Keratinocyte (primary cell): Measurements from ENCODE around the gene CRB2. TPM values are rescaled to one million over a fixed set of nuclear protein-coding genes. Genes with fewer than 3 reads are reported as not detected.

ENCODE experiments used
- DNase-seq: peaks from one replicate; pipeline ENCODE4 v3.0.0-alpha.2; 2011; ENCODE audit warnings: low read depth, missing footprints, low spot score
- FAIRE-seq: peaks from 2 replicates; lab custom pipeline; 2011; peaks lifted over from hg19 to GRCh38; lab: Jason Lieb, UNC
- H2AFZ ChIP-seq: 2 replicates; pipeline ENCODE4 v1.6.0; 2012; ENCODE audit warnings: low read length, control low read depth, inconsistent platforms; ENCODE audit not compliant: control insufficient read depth
- H3K27ac ChIP-seq: 2 replicates; pipeline ENCODE4 v1.5.1; 2011; ENCODE audit warnings: low read length; ENCODE audit not compliant: control insufficient read depth, insufficient read depth
- H3K27me3 ChIP-seq: 3 replicates; pipeline ENCODE4 v1.6.0; 2011; ENCODE audit warnings: low read length; ENCODE audit not compliant: control insufficient read depth, insufficient read depth; ENCODE audit errors: extremely low read depth
- H3K36me3 ChIP-seq, 2 experiments: 2 replicates in 1 of 2; 3 replicates in 1 of 2; pipeline ENCODE4 v1.5.1; 2011; ENCODE audit warnings: low read length in 2 of 2, mild to moderate bottlenecking in 1 of 2; ENCODE audit not compliant: control insufficient read depth in 2 of 2, insufficient read depth in 2 of 2; ENCODE audit errors: extremely low read depth in 1 of 2
- H3K4me1 ChIP-seq: 3 replicates; pipeline ENCODE4 v1.5.1; 2011; ENCODE audit warnings: low read length; ENCODE audit not compliant: control insufficient read depth, insufficient read depth; ENCODE audit errors: extremely low read depth
- H3K4me2 ChIP-seq: 3 replicates; pipeline ENCODE4 v1.6.0; 2011; ENCODE audit warnings: low read depth, low read length; ENCODE audit not compliant: control insufficient read depth, insufficient read depth; ENCODE audit errors: extremely low read depth
- H3K4me3 ChIP-seq, 3 experiments: fragments of 200-600 bp in 1 of 3; sonication (generic) in 1 of 3; 2 replicates in 2 of 3; 3 replicates in 1 of 3; pipeline ENCODE4 v1.5.1; 2011 to 2016; ENCODE audit warnings: low read length in 3 of 3, mild to moderate bottlenecking in 3 of 3, control low read depth in 2 of 3, inconsistent platforms in 1 of 3, low read depth in 1 of 3, mixed read lengths in 1 of 3, mixed run types in 1 of 3, moderate library complexity in 1 of 3; ENCODE audit not compliant: control insufficient read depth in 2 of 3, insufficient read depth in 2 of 3; ENCODE audit errors: extremely low read depth in 1 of 3
- H3K79me2 ChIP-seq: 2 replicates; pipeline ENCODE4 v1.6.0; 2012; ENCODE audit warnings: low read length; ENCODE audit not compliant: control insufficient read depth, insufficient read depth
- H3K9ac ChIP-seq: 3 replicates; pipeline ENCODE4 v1.6.0; 2011; ENCODE audit warnings: low read length; ENCODE audit not compliant: control insufficient read depth, insufficient read depth; ENCODE audit errors: extremely low read depth
- H3K9me1 ChIP-seq: 3 replicates; pipeline ENCODE4 v1.6.0; 2011; ENCODE audit warnings: low read length; ENCODE audit not compliant: control insufficient read depth, insufficient read depth; ENCODE audit errors: extremely low read depth
- H3K9me3 ChIP-seq: 2 replicates; pipeline ENCODE4 v1.5.1; 2012; ENCODE audit warnings: low read depth, low read length; ENCODE audit not compliant: control insufficient read depth
- H4K20me1 ChIP-seq: 3 replicates; pipeline ENCODE4 v1.6.0; 2011; ENCODE audit warnings: low read length; ENCODE audit not compliant: control insufficient read depth, insufficient read depth; ENCODE audit errors: extremely low read depth
- CTCF ChIP-seq, 3 experiments: IDR thresholded peaks in 1 of 3; conservative IDR thresholded peaks in 1 of 3; optimal IDR thresholded peaks in 1 of 3; 2 replicates in 2 of 3; 3 replicates in 1 of 3; pipeline versions ENCODE3 to v1.5.1; 2011; ENCODE audit warnings: low read length in 3 of 3, mild to moderate bottlenecking in 3 of 3, moderate library complexity in 2 of 3, control low read depth in 1 of 3, inconsistent platforms in 1 of 3; ENCODE audit not compliant: insufficient read depth in 2 of 3; ENCODE audit errors: extremely low read depth in 1 of 3
- EZH2 ChIP-seq: IDR thresholded peaks from one replicate; pipeline ENCODE4 v1.6.1; 2012; ENCODE audit warnings: inconsistent platforms, mild to moderate bottlenecking, low read length, moderate library complexity
- dilution Hi-C: fragments of 300-500 bp; cut with MboI; formaldehyde crosslinking; loops from one replicate; pipeline ENCODE4 v1.7.0; 2020; ENCODE audit warnings: low sequenced_read_pairs; ENCODE audit not compliant: extremely low pct_ligation_motif_present
- polyA plus RNA-seq, 5 experiments: library from polyadenylated mRNA; depleted of rRNA in 3 of 5; stranded (reverse) in 3 of 5; stranded (forward) in 1 of 5; unstranded in 1 of 5; fragments of >200 nt; gene quantifications; 1 replicate in 1 of 5; 2 replicates in 3 of 5; 3 replicates in 1 of 5; pipeline versions ENCODE4 v1.2.1 to v1.2.3, GENCODE V29; 2011 to 2012; ENCODE audit warnings: missing spikeins in 2 of 5, low read depth in 1 of 5, low replicate concordance in 1 of 5

The CRB2 gene
- polyA plus RNA-seq, 1 donor (not counting 4 experiments of a cell fraction or from before 2014, with no cell fraction given) = not detected

GRCh38 chr9:123418506-123418905 is 62.5 kb downstream of the CRB2 start:
- no peak for TF ChIP-seq EZH2
- TF ChIP-seq CTCF (optimal IDR thresholded peaks at IDR 0.05 in 1 of 3, IDR thresholded peaks at IDR 0.05 in 1 of 3, conservative IDR thresholded peaks at IDR 0.05 in 1 of 3; ENCODE audit: extremely low read depth in 1 of 3, insufficient read depth in 2 of 3, low read length in 3 of 3) = no peak
- no peak overlapping the region for H2AFZ ChIP-seq
- no peaks in the 10 kb centered on the region for H3K79me2 ChIP-seq
- H3K27me3 ChIP-seq = no peaks in the 10 kb centered on the region
- H3K4me1 ChIP-seq = no peaks in the 10 kb centered on the region
- no peak overlapping the region for H3K4me3 ChIP-seq
- no peak overlapping the region for H3K4me2 ChIP-seq
- H4K20me1 ChIP-seq = no peaks in the 10 kb centered on the region
- FAIRE-seq (no peak), DNase-seq (no peak)
- no peak overlapping the region for H3K9ac ChIP-seq
- no peak overlapping the region for H3K27ac ChIP-seq
- dilution Hi-C loops = no loop called here
- H3K9me1 ChIP-seq = no peaks in the 10 kb centered on the region
- H3K36me3 ChIP-seq = no peaks in the 10 kb centered on the region
- H3K9me3 ChIP-seq = no peaks in the 10 kb centered on the region

DNA sequence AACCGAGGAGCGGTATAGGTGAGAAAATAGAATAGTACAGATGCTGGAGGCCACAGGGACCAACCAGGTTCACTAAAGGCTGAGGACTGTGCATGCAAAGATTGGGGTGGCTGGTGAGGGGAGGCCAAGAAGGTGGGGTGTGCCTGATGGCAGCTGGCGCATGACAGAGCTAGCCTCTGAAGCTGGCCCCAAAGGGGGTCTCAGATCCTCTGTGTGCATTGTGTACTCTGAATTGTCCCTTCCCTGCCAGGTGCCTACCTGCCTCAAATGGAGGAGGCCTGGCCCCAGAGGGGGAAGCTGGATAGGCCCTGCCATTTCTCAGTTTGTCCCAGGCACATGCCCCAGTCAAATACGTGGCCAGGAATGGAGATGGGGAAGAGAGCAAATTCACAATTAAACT is 63.1 kb downstream of the CRB2 start:
- Histone ChIP-seq H3K9me1 (no peaks in the 10 kb centered on the region), H3K9me3 (no peaks in the 10 kb centered on the region), H3K9ac (no peak overlapping the region), H3K4me1 (no peaks in the 10 kb centered on the region), H3K79me2 (no peaks in the 10 kb centered on the region), H4K20me1 (no peaks in the 10 kb centered on the region), H3K4me3 (no peak overlapping the region), H2AFZ (no peak overlapping the region), H3K27me3 (no peaks in the 10 kb centered on the region), H3K27ac (no peak overlapping the region), H3K36me3 (no peaks in the 10 kb centered on the region), H3K4me2 (no peak overlapping the region)
- FAIRE-seq = no peak
- no peak for DNase-seq
- dilution Hi-C loops = no loop called here
- TF ChIP-seq CTCF (optimal IDR thresholded peaks at IDR 0.05 in 1 of 3, IDR thresholded peaks at IDR 0.05 in 1 of 3, conservative IDR thresholded peaks at IDR 0.05 in 1 of 3; ENCODE audit: extremely low read depth in 1 of 3, insufficient read depth in 2 of 3, low read length in 3 of 3) (no peak), EZH2 (no peak)
